HG02642 (cell line): ENCODE data around the gene LLGL2.
"Not testable (repeated sequence)": the region's sequence is repeated elsewhere in the genome, so short reads cannot be mapped to it uniquely, and the experiment has no call there.

Experiments
- ATAC-seq: cut with Tn5 transposase; IDR thresholded peaks from one replicate; pipeline ENCODE4 v1.9.1; 2021; ENCODE audit warnings: mild to moderate bottlenecking; ENCODE audit not compliant: unreplicated experiment, poor library complexity

The LLGL2 gene, protein sequence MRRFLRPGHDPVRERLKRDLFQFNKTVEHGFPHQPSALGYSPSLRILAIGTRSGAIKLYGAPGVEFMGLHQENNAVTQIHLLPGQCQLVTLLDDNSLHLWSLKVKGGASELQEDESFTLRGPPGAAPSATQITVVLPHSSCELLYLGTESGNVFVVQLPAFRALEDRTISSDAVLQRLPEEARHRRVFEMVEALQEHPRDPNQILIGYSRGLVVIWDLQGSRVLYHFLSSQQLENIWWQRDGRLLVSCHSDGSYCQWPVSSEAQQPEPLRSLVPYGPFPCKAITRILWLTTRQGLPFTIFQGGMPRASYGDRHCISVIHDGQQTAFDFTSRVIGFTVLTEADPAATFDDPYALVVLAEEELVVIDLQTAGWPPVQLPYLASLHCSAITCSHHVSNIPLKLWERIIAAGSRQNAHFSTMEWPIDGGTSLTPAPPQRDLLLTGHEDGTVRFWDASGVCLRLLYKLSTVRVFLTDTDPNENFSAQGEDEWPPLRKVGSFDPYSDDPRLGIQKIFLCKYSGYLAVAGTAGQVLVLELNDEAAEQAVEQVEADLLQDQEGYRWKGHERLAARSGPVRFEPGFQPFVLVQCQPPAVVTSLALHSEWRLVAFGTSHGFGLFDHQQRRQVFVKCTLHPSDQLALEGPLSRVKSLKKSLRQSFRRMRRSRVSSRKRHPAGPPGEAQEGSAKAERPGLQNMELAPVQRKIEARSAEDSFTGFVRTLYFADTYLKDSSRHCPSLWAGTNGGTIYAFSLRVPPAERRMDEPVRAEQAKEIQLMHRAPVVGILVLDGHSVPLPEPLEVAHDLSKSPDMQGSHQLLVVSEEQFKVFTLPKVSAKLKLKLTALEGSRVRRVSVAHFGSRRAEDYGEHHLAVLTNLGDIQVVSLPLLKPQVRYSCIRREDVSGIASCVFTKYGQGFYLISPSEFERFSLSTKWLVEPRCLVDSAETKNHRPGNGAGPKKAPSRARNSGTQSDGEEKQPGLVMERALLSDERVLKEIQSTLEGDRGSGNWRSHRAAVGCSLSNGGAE

GRCh38 chr17:75524970-75525805 is at the start of gene LLGL2:
Gene LLGL2, plus strand, starts transcription at chr17:75525697. Its CDS starts 17,730 bp downstream, at chr17:75543427.
- ATAC-seq = peak; percentile 88

DNA sequence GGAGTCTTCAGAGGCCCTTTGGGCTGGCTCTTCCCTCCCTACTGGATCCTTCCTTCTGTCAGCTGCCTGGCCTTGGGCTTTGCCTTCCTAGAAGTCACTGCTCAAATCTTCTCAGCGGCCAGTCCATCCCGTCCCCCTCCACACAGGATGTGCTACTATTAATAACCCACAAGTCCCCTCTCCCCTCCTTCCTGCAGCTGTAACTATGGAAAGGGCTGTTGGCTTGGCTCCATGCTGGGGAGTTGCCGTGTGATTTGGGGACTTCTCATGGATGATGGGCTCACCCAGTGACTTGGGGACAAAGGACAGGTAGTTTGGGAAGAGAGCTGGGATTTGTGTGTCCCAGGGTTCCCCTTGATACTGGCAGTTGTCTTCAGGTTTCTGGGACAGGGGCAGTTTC is 49.6 kb upstream of the LLGL2 start:
- no peak for ATAC-seq

- ATAC-seq = no peak
Observed at GRCh38 chr17:75476271-75476671, 49.2 kb upstream of the LLGL2 start.

- ATAC-seq = no peak
Observed at GRCh38 chr17:75476752-75477489, 48.6 kb upstream of the LLGL2 start.

DNA sequence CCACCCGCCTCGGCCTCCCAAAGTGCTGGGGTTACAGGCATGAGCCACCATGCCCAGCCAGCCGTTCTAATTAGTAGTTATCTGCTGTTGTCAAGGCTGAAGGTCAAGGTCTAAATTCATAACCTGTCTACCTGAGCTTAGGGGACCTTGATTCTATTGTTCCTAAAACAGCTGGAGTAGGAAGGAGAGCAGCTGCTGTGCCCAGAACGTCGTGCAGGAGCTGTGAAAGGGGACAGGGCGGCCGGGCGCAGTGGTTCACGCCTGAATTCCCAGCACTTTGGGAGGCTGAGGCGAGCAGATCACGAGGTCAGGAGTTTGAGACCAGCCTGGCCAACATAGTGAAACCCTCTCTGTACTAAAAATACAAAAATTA is 48.0 kb upstream of the LLGL2 start:
- not testable (repeated sequence) for ATAC-seq

- ATAC-seq = no peak
Observed at GRCh38 chr17:75478508-75478907, 47.0 kb upstream of the LLGL2 start.

GRCh38 chr17:75480281-75480680 is 45.2 kb upstream of the LLGL2 start:
- no peak for ATAC-seq

DNA sequence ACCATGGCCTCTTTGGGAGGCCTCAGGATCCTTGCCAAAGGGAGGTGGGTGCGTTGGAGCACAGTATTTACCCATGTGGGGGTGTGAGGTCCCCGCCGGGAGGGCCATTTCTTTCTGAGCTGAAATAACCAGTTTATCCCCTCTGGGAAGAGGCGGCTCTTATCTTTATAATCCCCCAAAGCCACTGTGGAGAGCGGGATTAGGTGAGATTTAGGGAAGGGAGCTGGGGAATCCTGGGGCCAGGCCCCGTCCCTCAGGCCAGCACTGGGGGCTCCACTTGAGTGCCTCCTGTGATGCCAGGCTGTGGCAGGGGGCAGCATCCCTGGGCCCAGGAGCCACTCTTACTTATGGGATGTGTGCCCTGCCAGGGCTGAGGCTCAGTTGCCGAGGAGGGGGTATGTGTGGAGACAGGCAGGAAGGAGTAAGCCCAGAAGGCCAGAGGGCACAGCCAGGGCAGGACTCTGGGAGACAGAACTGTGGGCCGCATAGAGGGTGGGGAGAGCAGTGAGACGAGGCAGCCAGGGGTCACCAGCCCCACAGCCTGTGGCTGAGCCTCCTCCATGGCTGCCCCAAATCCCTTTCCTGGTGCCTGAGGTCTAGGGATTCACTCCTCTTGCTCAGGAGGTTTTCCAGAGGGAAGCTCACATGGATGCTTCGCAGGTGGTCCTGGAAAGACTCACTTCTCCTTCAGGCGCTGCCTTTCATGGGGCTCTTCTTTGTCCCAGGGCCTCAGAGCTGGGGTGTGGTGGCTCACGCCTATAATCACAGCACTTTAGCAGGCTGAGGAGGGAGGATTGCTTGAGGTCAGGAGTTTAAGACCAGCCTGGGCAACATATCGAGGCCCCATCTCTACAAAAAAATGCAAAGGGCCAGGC is 44.1 kb upstream of the LLGL2 start:
- ATAC-seq = no peak

DNA sequence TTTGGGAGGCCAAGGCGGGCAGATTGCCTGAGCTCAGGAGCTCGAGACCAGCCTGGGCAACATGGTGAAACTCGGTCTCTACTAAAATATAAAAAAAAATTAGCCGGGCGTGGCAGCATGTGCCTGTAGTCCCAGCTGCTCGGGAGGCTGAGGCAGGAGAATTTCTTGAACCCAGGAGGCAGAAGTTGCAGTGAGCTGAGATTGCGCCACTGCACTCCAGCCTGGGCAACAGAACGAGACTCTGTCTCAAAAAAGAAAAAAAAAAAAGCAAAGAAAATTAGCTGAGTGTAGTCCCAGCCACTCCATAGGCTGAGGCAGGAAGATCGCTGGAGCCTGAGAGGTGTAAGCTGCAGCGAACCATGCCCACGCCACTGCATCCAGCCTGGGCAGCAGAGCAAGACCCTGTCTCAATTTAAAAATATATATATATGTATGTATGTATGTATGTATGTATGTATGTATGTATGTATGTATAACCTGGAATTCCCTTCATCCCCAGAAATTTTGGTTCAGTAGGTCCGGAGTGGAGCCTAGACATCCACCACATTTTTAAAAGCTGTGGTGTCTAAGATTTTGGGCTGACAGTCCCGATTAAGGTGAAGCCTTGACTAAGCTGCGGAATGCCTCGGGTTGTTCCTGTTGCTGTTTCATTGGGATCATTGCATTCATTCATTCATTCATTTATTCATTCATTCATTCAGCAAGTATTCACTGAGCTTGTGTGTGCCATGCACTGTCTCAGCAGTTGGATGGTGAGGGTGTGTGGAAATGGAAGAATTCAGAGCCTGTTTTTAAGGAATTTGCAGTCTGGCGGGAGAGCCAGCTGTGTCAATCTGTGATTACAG is 43.2 kb upstream of the LLGL2 start:
- no peak for ATAC-seq

- no peak for ATAC-seq
Observed at GRCh38 chr17:75485688-75486087, 39.8 kb upstream of the LLGL2 start.

GRCh38 chr17:75486151-75486550 is 39.3 kb upstream of the LLGL2 start:
- no peak for ATAC-seq

DNA sequence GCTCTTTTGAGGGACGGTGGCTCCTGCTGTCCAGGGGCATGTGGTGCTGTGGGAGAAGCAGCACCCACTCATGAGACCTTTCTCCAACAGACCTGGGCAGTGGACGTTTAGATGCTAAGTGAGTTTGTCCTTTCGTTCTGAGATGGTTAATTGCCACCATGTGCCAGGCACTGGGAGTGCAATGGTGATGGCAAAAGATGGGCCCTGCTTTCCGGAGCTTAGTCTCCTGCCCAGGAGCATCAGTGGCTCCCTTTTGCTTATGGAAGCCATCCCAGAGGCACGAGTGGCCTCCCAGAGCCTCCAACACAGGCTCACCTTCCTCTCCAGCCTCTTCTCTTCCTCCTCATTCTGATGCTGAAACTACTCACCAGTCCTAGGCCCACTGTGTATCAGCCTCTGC is 38.5 kb upstream of the LLGL2 start:
- no peak for ATAC-seq

DNA sequence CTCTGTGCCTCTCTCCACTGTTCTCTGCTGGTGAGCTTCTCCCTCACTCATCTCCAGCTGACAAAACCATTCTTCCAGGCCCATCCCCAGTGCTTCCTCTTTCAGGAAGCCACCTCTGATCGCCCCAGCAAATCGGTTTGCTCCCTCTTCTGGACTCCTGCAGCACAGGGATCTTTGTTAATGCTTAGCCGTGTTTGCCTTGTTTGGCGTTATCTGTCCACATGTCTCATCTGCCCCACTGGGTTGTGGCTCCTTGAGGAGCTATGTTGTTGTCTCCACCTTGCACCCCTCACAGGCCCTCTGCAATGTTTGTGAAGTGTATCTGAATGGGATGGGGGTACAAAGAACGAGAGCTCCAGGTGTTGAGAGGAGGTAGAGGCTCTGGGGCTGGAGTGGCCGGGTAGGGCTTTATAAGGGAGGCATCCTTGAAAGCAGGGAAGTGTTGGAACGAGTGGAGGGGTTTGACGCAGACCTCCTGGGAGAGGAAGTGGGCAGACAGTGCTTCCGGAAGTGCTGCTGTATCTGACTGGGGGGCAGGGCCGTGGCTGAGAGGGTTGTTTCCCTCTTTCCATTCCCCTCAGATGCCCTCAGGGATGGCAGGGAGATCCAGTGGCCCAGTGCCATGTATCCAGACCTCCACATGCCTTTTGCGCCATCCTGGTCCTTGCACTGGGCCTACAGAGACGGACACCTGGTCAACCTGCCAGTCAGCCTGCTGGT is 38.0 kb upstream of the LLGL2 start:
- no peak for ATAC-seq

GRCh38 chr17:75488693-75489510 is 36.6 kb upstream of the LLGL2 start:
- no peak for ATAC-seq

- ATAC-seq = no peak
Observed at GRCh38 chr17:75489511-75489955, 36.0 kb upstream of the LLGL2 start.

- ATAC-seq = no peak
Observed at GRCh38 chr17:75490173-75490743, 35.2 kb upstream of the LLGL2 start.
